PFSK-1 (cell line): ENCODE measurements around the gene MRPL10.
A peak's percentile ranks its signal among the peaks of the same experiment; 100 is the strongest.

ENCODE experiments used
- FOXP2 ChIP-seq: optimal IDR thresholded peaks from 2 replicates; pipeline ENCODE3; 2011; ENCODE audit warnings: borderline replicate concordance, control low read depth, inconsistent platforms; ENCODE audit not compliant: insufficient read depth; ENCODE audit errors: extremely low read length, extremely low read depth
- POLR2AphosphoS5 ChIP-seq: IDR thresholded peaks from 2 replicates; pipeline ENCODE4 v1.6.1; 2012; ENCODE audit warnings: low read depth, mild to moderate bottlenecking, control low read depth, low read length, moderate library complexity
- SIN3A ChIP-seq: IDR thresholded peaks from 2 replicates; pipeline ENCODE4 v1.6.1; 2012; ENCODE audit warnings: mild to moderate bottlenecking, low read length, moderate library complexity, borderline replicate concordance; ENCODE audit not compliant: insufficient read depth
- TAF1 ChIP-seq: IDR thresholded peaks from 2 replicates; pipeline ENCODE4 v1.6.1; 2012; ENCODE audit warnings: low read length, control low read depth, borderline replicate concordance; ENCODE audit not compliant: insufficient read depth
- TF ChIP-seq, protein P1 (sequence below), 2 experiments: IDR thresholded peaks; 2 replicates each; pipeline versions ENCODE4 v1.6.1 to v1.8.0; 2011 to 2012; ENCODE audit warnings: low read depth in 2 of 2, low read length in 2 of 2, control low read depth in 1 of 2, inconsistent platforms in 1 of 2, mild to moderate bottlenecking in 1 of 2, moderate library complexity in 1 of 2; ENCODE audit not compliant: insufficient read depth in 1 of 2

Gene MRPL10

DNA sequence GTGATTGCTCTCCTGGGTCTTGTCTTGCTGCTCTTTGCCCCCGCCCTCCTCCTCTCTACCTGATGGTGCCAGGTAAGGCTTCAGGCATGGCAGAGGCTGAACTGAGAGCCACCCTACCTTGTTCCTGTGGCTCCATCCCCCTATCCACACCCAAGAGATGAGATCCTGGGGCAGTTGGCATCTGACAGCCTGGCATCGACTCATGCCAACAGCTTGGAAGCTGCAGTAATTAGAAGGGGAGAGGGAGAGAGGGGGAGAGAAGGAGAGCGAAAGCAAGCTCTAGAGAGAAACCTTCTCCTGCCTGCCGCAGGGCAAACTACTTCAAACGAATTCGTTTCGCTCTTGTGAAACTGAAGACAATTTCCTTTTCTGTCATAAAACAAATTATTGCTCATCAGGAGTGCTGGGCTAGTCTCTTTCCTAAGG is 33.5 kb upstream of the MRPL10 start:
- no peak for TF ChIP-seq POLR2AphosphoS5
- TF ChIP-seq FOXP2, result no peak

DNA sequence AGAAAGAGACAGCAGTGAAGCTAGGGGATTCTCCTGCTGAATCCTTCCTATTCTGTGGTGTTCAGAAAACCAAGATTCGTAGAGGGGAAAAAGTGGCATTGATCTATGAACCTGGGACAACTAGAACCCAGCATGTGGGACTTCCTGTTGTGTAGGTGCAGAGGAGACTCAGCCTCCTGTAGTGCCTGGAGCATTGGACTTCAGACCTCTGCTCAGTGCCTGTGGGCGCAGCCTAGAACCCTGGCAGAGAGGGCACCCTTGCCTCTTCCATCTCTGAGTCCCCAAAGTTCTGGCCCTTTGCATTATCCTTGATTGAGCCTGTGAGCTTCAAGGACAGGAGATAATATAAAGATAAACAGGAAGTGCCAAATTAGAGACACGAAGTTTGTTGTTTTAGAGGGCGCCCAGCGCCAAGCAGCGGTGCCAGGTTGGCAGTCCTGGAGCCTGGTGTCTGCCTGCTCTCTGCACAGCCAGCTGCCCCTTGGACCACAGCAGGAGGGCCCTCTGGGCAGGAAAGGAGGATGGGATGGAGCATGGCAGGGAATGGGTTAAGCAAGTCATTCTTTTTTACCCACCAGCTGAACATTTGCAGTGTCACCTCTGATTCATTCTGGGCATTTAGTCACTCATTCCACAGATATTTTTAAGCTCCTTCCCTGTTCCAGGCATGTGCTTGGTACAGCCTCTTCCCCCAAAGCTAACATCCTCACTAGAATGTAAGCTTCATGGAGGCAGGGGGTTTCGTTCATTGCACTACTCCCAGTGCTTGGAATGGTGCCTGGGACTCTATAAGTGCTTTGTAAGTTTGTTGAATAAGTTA is 31.5 kb upstream of the MRPL10 start:
- TF ChIP-seq POLR2AphosphoS5, result no peak
- no peak for TF ChIP-seq FOXP2

DNA sequence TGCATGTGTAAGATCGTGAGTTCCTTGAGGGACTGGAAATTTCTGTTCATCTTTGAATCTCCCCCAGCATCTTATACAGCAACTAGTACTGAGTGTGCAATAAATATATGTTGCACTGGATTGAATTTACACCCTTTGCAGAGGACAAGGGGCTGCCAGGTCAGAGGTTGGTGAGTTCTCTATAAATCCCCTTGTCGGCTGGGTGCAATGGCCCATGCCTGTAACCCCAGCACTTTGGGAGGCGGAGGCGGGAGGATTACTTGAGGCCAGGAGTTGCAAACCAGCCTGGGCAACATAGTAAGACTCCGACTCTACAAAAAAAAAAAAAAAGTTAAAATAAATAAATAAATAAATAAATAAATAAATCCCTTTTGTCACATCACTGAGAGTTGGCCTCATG is 29.0 kb upstream of the MRPL10 start:
- no peak for TF ChIP-seq SIN3A
- TF ChIP-seq POLR2AphosphoS5, result no peak
- TF ChIP-seq FOXP2, result no peak
- TF ChIP-seq, protein P1, sequence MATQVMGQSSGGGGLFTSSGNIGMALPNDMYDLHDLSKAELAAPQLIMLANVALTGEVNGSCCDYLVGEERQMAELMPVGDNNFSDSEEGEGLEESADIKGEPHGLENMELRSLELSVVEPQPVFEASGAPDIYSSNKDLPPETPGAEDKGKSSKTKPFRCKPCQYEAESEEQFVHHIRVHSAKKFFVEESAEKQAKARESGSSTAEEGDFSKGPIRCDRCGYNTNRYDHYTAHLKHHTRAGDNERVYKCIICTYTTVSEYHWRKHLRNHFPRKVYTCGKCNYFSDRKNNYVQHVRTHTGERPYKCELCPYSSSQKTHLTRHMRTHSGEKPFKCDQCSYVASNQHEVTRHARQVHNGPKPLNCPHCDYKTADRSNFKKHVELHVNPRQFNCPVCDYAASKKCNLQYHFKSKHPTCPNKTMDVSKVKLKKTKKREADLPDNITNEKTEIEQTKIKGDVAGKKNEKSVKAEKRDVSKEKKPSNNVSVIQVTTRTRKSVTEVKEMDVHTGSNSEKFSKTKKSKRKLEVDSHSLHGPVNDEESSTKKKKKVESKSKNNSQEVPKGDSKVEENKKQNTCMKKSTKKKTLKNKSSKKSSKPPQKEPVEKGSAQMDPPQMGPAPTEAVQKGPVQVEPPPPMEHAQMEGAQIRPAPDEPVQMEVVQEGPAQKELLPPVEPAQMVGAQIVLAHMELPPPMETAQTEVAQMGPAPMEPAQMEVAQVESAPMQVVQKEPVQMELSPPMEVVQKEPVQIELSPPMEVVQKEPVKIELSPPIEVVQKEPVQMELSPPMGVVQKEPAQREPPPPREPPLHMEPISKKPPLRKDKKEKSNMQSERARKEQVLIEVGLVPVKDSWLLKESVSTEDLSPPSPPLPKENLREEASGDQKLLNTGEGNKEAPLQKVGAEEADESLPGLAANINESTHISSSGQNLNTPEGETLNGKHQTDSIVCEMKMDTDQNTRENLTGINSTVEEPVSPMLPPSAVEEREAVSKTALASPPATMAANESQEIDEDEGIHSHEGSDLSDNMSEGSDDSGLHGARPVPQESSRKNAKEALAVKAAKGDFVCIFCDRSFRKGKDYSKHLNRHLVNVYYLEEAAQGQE (IDR thresholded peaks at IDR 0.05; ENCODE audit: insufficient read depth in 1 of 2, low read depth in 2 of 2, low read length in 2 of 2), result no peak
- no peak for TF ChIP-seq TAF1

DNA sequence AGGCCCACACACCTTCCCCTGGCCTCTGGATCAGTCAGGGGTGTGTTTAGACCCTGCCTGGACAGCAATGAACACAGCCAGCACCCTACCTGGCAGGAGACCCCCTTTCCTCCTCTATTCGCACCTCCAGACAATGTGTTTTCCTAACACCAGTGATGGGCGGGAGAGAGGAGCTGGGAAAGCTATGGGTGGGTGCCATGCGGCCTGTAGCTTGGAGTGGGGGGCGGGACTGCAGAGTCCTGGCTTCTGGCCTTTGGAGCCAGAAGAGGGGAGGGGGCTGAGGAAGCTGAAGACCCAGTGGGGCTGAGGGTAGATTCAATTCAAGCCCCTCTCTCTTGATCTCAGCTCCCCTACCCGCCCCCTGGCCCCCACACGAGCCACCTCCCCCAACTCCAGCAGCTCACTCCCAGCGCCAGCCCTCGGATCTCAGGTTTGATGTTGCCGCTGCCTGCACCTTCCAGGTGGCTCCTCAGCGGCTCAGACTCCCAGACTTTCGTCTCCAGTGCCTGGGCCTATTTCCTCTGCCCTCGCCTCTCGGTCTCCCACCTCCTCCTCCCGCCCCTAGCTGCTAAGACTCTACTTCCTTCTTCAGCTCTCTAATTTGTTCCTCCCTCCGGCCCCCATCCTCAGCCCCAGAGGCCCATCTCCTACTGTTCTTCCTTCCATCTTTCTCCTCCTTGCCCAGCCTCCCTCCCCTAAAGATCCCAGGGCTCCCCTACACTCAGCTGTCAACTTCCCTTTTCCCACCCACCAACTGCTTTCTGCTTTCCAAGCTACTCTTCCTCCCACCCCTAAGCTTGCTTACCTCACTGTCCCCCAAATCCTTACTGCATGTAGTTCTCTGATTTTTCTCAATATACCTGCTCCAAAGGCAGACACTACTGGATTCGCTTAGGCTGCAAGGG is 26.5 kb upstream of the MRPL10 start:
- no peak for TF ChIP-seq SIN3A
- no peak for TF ChIP-seq TAF1
- no peak for TF ChIP-seq FOXP2
- TF ChIP-seq, protein P1 (IDR thresholded peaks at IDR 0.05; ENCODE audit: insufficient read depth in 1 of 2, low read depth in 2 of 2, low read length in 2 of 2), result no peak
- TF ChIP-seq POLR2AphosphoS5, result no peak

DNA sequence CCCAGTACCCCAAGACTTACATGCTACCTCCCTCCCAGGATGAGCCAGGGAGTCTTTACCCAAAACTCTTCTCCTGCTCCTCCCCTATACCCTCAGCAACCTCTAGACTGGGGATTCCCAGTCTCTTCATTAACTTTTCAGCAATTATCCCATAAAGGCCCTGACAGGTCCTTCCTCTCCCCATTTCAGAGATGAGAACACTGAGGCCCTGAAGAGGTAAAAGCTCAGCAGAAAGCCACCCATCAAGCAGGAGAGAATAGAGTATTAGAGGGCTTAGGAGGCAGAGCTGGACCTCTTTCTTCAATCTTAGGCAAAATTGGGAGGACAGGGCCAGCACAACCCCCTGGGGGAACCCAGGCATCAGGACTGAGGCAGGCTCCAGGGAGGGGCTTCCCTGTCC is 25.5 kb upstream of the MRPL10 start:
- no peak for TF ChIP-seq TAF1
- TF ChIP-seq SIN3A, result no peak
- no peak for TF ChIP-seq FOXP2
- TF ChIP-seq, protein P1 (IDR thresholded peaks at IDR 0.05; ENCODE audit: insufficient read depth in 1 of 2, low read depth in 2 of 2, low read length in 2 of 2), result no peak
- no peak for TF ChIP-seq POLR2AphosphoS5

DNA sequence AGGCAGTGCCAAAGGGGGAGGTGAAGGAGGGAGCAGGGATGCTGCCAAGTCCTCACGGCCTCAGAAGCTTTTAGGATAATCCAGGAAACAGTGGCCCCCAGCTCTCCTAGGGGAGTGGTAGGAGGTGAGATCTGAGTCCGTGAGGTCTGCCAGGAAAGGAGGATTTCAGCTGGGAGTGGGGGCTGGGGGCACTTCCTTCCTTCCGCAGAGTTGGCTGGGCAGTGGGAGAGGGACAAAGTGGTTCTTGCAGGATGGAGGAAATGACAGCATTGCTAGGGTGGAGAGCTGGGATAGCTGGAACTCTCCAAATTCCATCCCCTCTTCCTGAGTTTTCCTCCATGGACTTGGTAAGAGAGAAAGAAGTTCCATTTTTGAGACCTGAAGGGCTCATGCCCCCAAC is 24.4 kb upstream of the MRPL10 start:
- TF ChIP-seq, protein P1 (IDR thresholded peaks at IDR 0.05; ENCODE audit: insufficient read depth in 1 of 2, low read depth in 2 of 2, low read length in 2 of 2), result peak; percentile 54 to 60; a peak in 2 of 4 replicates
- TF ChIP-seq POLR2AphosphoS5, result 0 out of 2 replicates have a peak, but pooled peaks have one; percentile 28
- TF ChIP-seq SIN3A, result no peak; the same call in 1 of the 2 replicates
- peak; percentile 55 for TF ChIP-seq FOXP2
